DND-41 (cell line): Measurements from ENCODE around the gene PCIF1.
A peak's percentile ranks its signal among the peaks of the same experiment; 100 is the strongest.

Experiments
- ATAC-seq: fragments of 200-7000 bp; cut with Tn5 transposase; 3 replicates; pipeline ENCODE4 v1.9.1; 2021; ENCODE audit warnings: low read depth; ENCODE audit not compliant: insufficient read depth
- DNase-seq: peaks from one replicate; pipeline ENCODE4 v3.0.0-alpha.2; 2020
- H2AFZ ChIP-seq: 2 replicates; pipeline ENCODE4 v1.6.0; 2012; ENCODE audit warnings: low read depth, low read length
- H3K27ac ChIP-seq: 2 replicates; pipeline ENCODE4 v1.5.1; 2012; ENCODE audit warnings: low read length, inconsistent platforms
- H3K27me3 ChIP-seq: fragments of 200-600 bp; sonication (generic); 2 replicates; pipeline ENCODE4 v1.6.0; 2012; ENCODE audit warnings: low read length, mild to moderate bottlenecking, inconsistent platforms; ENCODE audit not compliant: insufficient read depth, poor library complexity
- H3K36me3 ChIP-seq: 2 replicates; pipeline ENCODE4 v1.5.1; 2012; ENCODE audit warnings: low read length, inconsistent platforms; ENCODE audit not compliant: insufficient read depth
- H3K4me1 ChIP-seq: 2 replicates; pipeline ENCODE4 v1.5.1; 2012; ENCODE audit warnings: mild to moderate bottlenecking, low read length; ENCODE audit not compliant: insufficient read depth
- H3K4me2 ChIP-seq: 2 replicates; pipeline ENCODE4 v1.6.0; 2012; ENCODE audit warnings: mild to moderate bottlenecking, moderate library complexity, low read length, inconsistent platforms; ENCODE audit not compliant: insufficient read depth
- H3K4me3 ChIP-seq, 2 experiments: fragments of 200-600 bp in 1 of 2; shearing (Covaris generic) in 1 of 2; 2 replicates each; pipeline ENCODE4 v1.5.1; 2012 to 2016; ENCODE audit warnings: inconsistent platforms in 2 of 2, low read length in 2 of 2, mild to moderate bottlenecking in 2 of 2, low read depth in 1 of 2, moderate library complexity in 1 of 2
- H3K79me2 ChIP-seq: 2 replicates; pipeline ENCODE4 v1.6.0; 2012; ENCODE audit warnings: low read length, inconsistent platforms; ENCODE audit not compliant: insufficient read depth
- H3K9ac ChIP-seq: 2 replicates; pipeline ENCODE4 v1.6.0; 2012; ENCODE audit warnings: low read depth, mild to moderate bottlenecking, inconsistent platforms, low read length, moderate library complexity
- H3K9me3 ChIP-seq: 2 replicates; pipeline ENCODE4 v1.5.1; 2012; ENCODE audit warnings: low read length, moderate library complexity, mild to moderate bottlenecking, inconsistent platforms; ENCODE audit not compliant: insufficient read depth, severe bottlenecking
- H4K20me1 ChIP-seq: 2 replicates; pipeline ENCODE4 v1.6.0; 2012; ENCODE audit warnings: low read length; ENCODE audit not compliant: insufficient read depth
- CTCF ChIP-seq: IDR thresholded peaks from 2 replicates; pipeline ENCODE4 v1.5.1; 2012; ENCODE audit warnings: borderline replicate concordance, low read length, moderate library complexity, mild to moderate bottlenecking; ENCODE audit not compliant: poor library complexity, severe bottlenecking; ENCODE audit errors: extremely low read depth
- EZH2 ChIP-seq: IDR thresholded peaks from 3 replicates; pipeline ENCODE4 v1.6.1; 2012; ENCODE audit warnings: borderline replicate concordance, low read depth, mild to moderate bottlenecking, moderate library complexity, low read length, inconsistent platforms; ENCODE audit not compliant: severe bottlenecking

Gene PCIF1

GRCh38 chr20:45892049-45892825, 42.2 kb upstream of the PCIF1 start:
- Histone ChIP-seq H3K27ac (peak overlapping the region; percentile 92), H3K4me1 (peaks cover 30% of the 10 kb centered on the region), H3K9ac (peak overlapping the region; percentile 96), H3K4me3 (peak overlapping the region; percentile 95 to 96), H3K36me3 (peaks cover 35% of the 10 kb centered on the region), H3K9me3 (no peaks in the 10 kb centered on the region), H3K79me2 (peaks cover 20% of the 10 kb centered on the region), H3K27me3 (no peaks in the 10 kb centered on the region), H4K20me1 (no peaks in the 10 kb centered on the region), H2AFZ (peak overlapping the region; percentile 99), H3K4me2 (peak overlapping the region; percentile 99)
- no peak for TF ChIP-seq EZH2
- TF ChIP-seq CTCF: no peak
- no peak for DNase-seq
- ATAC-seq: no peak

GRCh38 chr20:45892828-45893500, 41.5 kb upstream of the PCIF1 start:
- no peak for ATAC-seq
- H3K79me2 ChIP-seq: peaks cover 20% of the 10 kb centered on the region
- DNase-seq: no peak
- no peak overlapping the region for H2AFZ ChIP-seq
- H3K36me3 ChIP-seq: peaks cover 38% of the 10 kb centered on the region
- no peak for TF ChIP-seq EZH2
- TF ChIP-seq CTCF: no peak
- H4K20me1 ChIP-seq: no peaks in the 10 kb centered on the region
- no peak overlapping the region for H3K4me3 ChIP-seq
- no peak overlapping the region for H3K27ac ChIP-seq
- peak overlapping the region; percentile 99; the same call in 1 of the 2 replicates for H3K4me2 ChIP-seq
- no peak overlapping the region for H3K9ac ChIP-seq
- H3K27me3 ChIP-seq: no peaks in the 10 kb centered on the region
- peaks cover 30% of the 10 kb centered on the region for H3K4me1 ChIP-seq
- H3K9me3 ChIP-seq: no peaks in the 10 kb centered on the region

GRCh38 chr20:45893831-45894230, 40.7 kb upstream of the PCIF1 start:
- Histone ChIP-seq H3K4me2 (no peak overlapping the region), H3K36me3 (peaks cover 43% of the 10 kb centered on the region), H3K27me3 (no peaks in the 10 kb centered on the region), H3K4me1 (peaks cover 30% of the 10 kb centered on the region), H3K9ac (no peak overlapping the region), H3K4me3 (no peak overlapping the region), H3K27ac (no peak overlapping the region), H3K9me3 (no peaks in the 10 kb centered on the region), H3K79me2 (peaks cover 20% of the 10 kb centered on the region), H2AFZ (no peak overlapping the region), H4K20me1 (no peaks in the 10 kb centered on the region)
- ATAC-seq (no peak), DNase-seq (no peak)
- TF ChIP-seq CTCF (no peak), EZH2 (no peak)
